Measurements from ENCODE around the gene IL32. TPM values are rescaled to one million over a fixed set of nuclear protein-coding genes. Genes with fewer than 3 reads are reported as not detected.

The IL32 gene
- total RNA-seq, 2 experiments from 2014 or later, result 4,131 to 4,213 TPM

DNA sequence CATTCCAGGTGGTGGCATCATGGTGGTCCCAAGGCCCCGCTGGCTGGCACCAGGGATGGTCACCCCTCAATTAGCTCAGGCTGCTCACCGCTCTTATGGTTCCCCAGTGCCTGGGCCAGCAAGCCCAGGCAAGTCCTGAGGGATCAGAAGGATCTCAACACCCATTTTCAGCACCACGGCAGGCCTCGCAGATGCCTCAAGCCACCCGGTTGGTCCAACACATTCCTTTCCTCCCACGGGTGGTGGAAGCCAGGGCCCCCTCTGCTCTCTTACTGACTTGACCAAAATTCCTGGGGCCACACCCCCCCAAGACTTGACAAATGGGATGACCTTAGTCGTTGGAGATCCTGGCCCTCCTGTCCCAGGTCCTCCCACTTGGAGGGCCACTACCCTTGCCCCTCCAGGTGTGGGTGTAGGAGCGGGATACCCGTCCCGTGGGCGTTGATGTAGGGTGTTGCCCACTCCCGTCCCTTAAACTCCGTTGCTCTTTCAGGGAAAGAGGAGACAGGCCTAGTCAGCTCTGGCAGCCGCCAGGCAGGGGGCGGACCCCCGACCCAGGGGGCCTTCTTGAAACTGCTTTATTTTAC, 52.9 kb downstream of the IL32 start:
- H3K27me3 Mint-ChIP-seq, result peaks cover 12% of the 10 kb centered on the region
- no peak overlapping the region for H3K27ac Mint-ChIP-seq
- peaks cover 6% of the 10 kb centered on the region for H3K4me1 Mint-ChIP-seq
- DNase-seq, result no peak
- no peaks in the 10 kb centered on the region for H3K9me3 Mint-ChIP-seq
- H3K4me3 Mint-ChIP-seq, result no peak overlapping the region
- ChIA-PET POLR2A (interaction anchor here (1.8 kb wide), 1 partner anchor 16 kb away, joined by 4 read pairs; the partner anchor contains the start of gene ZNF213), CTCF (interaction anchor here (1.1 to 2.1 kb wide), 5 partner anchors 10 to 87 kb away, joined by 3 to 14 read pairs (median 5); partner anchors contain the start of gene ZNF213)
- no peaks in the 10 kb centered on the region for H3K36me3 Mint-ChIP-seq (ENCODE audit: low read depth)

- Mint-ChIP-seq H3K4me1 (peaks cover 11% of the 10 kb centered on the region), H3K27me3 (peaks cover 8% of the 10 kb centered on the region), H3K27ac (no peak overlapping the region), H3K9me3 (no peaks in the 10 kb centered on the region), H3K36me3 (ENCODE audit: low read depth) (no peaks in the 10 kb centered on the region), H3K4me3 (no peak overlapping the region)
- ChIA-PET CTCF (interaction anchor here (1.1 to 2.2 kb wide), 2 partner anchors 10 to 87 kb away, joined by 3 to 7 read pairs; no protein-coding TSS in a partner anchor), POLR2A (interaction anchor here (1.8 kb wide), 1 partner anchor 12 kb away, joined by 5 read pairs; no protein-coding TSS in a partner anchor)
- DNase-seq, result no peak
These were observed 53.4 kb downstream of the IL32 start for GRCh38 chr16:3118846-3119245.

Other genes starting within 250 kb of the IL32 start
- 1 to 10 TPM; 3.0 to 4.0 TPM for gene PRSS21, start 248.4 kb upstream of the IL32 start, total RNA-seq
- 1 to 10 TPM; 8.8 to 9.8 TPM for gene ZG16B, start 235.3 kb upstream of the IL32 start, total RNA-seq
- gene PRSS22, start 207.5 kb upstream of the IL32 start, total RNA-seq, result not detected
- 10 to 100 TPM; 19.4 to 20.5 TPM for gene FLYWCH2, start 182.4 kb upstream of the IL32 start, total RNA-seq
- 10 to 100 TPM; 75.2 to 80.8 TPM for gene FLYWCH1, start 153.7 kb upstream of the IL32 start, total RNA-seq
- not detected for gene KREMEN2, start 101.4 kb upstream of the IL32 start, total RNA-seq
- 10 to 100 TPM; 50.0 to 52.3 TPM for gene PAQR4, start 96.3 kb upstream of the IL32 start, total RNA-seq
- gene PKMYT1, start 85.2 kb upstream of the IL32 start, total RNA-seq, result 100 to 1,000 TPM; 118 to 124 TPM
- gene CLDN9, start 52.7 kb upstream of the IL32 start, total RNA-seq, result under 1 TPM; 0.23 to 0.28 TPM
- gene CLDN6, start 47.5 kb upstream of the IL32 start, total RNA-seq, result not detected
- 1 to 10 TPM; 6.1 to 7.5 TPM for gene TNFRSF12A, start 45.3 kb upstream of the IL32 start, total RNA-seq
- gene HCFC1R1, start 41.7 kb upstream of the IL32 start, total RNA-seq, result 10 to 100 TPM; 37.0 to 43.3 TPM
- gene THOC6, start 41.6 kb upstream of the IL32 start, total RNA-seq, result 10 to 100 TPM; 42.4 TPM
- gene BICDL2, start 28.7 kb upstream of the IL32 start, total RNA-seq, result 1 to 10 TPM; 1.4 to 1.9 TPM
- 100 to 1,000 TPM; 112 to 117 TPM for gene MMP25, start 19.1 kb upstream of the IL32 start, total RNA-seq
- gene ZSCAN10, start 33.7 kb downstream of the IL32 start, total RNA-seq, result under 1 TPM in 1 of 2 experiments, not detected in 1; 0.15 TPM
- not detected for gene ZNF205, start 46.9 kb downstream of the IL32 start, total RNA-seq
- gene ZNF213, start 69.4 kb downstream of the IL32 start, total RNA-seq, result 10 to 100 TPM; 10.5 to 11.6 TPM
- not detected for gene OR1F1, start 122.6 kb downstream of the IL32 start, total RNA-seq
- gene ZNF200, start 169.5 kb downstream of the IL32 start, total RNA-seq, result 10 to 100 TPM; 13.1 to 14.9 TPM
- under 1 TPM; 0.15 to 0.23 TPM for gene MEFV, start 191.0 kb downstream of the IL32 start, total RNA-seq
- 10 to 100 TPM; 19.4 to 21.3 TPM for gene ZNF263, start 217.9 kb downstream of the IL32 start, total RNA-seq
- 1 to 10 TPM; 5.4 to 7.6 TPM for gene TIGD7, start 239.8 kb downstream of the IL32 start, total RNA-seq
- 10 to 100 TPM; 34.2 to 36.7 TPM for gene ZNF75A, start 239.9 kb downstream of the IL32 start, total RNA-seq